Measurements from ENCODE around the gene C20orf202. TPM values are rescaled to one million over a fixed set of nuclear protein-coding genes. Genes with fewer than 3 reads are reported as not detected.
"Not testable (repeated sequence)": the region's sequence is repeated elsewhere in the genome, so short reads cannot be mapped to it uniquely, and the experiment has no call there.

C20orf202 gene
- total RNA-seq, 1 donor from 2014 or later, result not detected

DNA sequence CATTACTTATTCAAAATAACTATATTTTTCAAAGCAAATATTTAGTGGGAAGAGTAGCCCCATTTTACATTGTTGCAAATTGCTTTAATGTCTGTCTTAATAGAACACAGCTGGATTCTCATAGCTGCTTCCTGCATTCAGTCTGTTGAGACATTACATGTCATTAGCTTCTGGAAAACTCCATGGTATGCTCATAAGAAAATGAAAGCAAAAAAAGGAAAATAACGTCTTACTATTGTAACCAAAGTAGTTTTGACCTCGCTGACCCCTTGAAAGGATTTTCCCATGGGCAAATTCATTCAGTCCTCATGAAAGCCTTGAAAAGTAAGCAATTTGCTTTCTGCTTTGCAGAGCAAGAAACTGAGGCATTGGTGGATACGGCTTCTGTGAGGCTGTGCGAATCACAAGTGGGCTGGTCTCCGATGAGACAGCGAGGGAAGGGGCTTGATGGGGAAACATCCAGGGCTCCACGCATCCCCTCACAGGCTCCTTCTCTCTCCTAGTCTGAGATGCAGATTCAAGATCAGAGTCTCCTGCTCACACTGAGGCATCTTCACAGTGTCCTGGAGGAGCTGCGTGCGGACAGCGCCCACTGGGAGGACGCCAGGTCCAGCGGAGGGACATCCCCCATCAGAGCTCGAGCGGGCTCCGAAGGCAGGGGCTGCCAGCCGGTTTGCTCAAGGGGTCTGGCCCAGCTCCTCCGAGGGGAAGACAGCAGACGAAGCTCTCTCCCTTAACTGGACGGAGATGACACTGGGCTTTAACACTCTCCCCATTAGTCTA is 3.3 kb downstream of the C20orf202 start:
- ATAC-seq (no peak), DNase-seq (ENCODE audit: low spot score) (no peak)

DNA sequence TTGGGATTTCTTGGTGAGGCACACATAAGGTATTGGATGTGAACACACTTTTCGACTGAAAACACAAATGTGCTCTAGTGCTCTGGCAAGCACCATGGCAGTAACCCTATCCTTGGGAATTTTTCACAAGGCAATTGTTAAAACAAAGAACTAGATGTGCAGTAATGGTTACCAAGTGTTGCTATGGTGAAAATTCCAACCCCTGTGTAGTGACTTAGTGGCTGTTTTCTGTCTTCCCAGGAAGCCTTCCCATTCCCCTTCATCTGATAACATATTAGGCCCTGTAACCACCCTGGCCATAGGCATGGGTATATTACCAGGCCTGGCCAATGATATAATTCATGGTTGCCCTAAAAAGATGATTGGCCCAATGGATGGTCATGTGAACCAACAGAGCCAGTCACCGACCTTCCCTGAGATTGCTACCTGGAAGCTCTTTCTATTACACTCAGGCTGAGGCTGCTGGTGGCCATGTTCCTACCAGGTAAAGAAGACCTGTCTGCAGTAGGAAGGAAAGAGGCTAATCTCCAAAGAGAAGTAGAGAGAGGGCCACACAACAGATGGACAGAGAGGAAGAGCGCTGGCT is 4.1 kb downstream of the C20orf202 start:
- DNase-seq (ENCODE audit: low spot score), result no peak
- ATAC-seq, result no peak

DNA sequence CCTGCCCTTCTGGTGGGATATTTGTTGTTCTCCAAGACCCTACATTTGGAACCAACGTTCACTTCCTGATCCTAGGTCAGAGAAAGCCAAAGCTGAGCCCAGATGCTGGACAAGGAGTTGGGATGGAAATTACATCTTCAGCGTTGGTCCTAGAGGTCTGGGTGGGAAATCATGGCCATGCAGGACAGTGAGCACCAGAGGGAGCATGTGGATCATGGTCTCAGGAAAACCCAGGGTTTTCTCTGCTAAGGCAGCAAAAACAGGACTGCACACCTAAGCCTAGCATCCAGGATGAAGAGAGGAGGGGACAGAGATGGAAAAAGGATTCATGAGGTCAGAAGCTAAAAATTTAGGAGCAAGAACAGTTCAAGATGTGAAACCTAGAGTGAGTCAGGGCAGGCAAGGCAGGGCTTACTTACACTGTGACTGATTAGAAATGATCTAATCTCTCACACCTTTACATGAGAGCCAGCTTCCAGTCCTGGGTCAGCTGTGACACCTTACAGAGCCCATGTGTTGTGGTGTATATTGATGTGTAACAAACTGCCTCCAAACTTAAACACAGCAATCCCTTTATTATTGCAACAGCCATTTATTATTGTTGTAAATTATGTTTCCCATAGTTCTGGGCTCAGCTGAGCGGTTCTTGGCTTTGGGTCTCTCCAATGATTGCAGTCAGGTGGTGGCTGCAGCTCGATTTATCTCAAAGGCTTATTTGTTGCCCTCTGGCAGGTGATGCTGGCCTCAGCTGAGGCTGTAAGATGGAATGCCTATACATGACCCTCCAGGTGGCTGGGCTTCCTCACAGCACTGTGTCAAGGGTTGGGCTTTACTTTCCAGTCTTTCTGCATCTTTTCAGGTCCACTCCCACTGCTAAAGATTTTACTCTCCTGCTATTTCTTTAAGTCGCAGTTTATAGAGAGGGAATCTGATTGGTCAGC is 6.5 kb downstream of the C20orf202 start:
- ATAC-seq (no peak), DNase-seq (ENCODE audit: low spot score) (no peak)

DNA sequence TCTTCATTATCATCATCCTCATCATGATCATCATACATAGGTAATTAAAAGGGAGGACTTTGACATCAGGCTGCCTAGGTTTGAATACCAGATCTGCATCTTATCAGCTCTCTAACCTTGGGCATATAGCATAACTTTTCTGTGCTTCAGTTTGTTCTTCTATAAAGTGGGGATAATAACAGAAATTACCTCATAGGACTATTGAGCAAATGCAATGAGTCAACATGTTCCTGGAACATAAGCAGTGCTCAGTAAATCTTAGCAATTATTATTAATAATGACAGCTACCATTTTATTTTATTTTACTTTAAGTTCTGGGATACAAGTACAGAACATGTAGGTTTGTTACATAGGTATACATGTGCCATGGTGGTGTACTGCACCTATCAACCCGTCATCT is 7.2 kb downstream of the C20orf202 start:
- no peak for DNase-seq (ENCODE audit: low spot score)
- ATAC-seq, result no peak

GRCh38 chr20:1212023-1212422 is 8.8 kb downstream of the C20orf202 start:
- ATAC-seq, result no peak
- no peak for DNase-seq (ENCODE audit: low spot score)

DNA sequence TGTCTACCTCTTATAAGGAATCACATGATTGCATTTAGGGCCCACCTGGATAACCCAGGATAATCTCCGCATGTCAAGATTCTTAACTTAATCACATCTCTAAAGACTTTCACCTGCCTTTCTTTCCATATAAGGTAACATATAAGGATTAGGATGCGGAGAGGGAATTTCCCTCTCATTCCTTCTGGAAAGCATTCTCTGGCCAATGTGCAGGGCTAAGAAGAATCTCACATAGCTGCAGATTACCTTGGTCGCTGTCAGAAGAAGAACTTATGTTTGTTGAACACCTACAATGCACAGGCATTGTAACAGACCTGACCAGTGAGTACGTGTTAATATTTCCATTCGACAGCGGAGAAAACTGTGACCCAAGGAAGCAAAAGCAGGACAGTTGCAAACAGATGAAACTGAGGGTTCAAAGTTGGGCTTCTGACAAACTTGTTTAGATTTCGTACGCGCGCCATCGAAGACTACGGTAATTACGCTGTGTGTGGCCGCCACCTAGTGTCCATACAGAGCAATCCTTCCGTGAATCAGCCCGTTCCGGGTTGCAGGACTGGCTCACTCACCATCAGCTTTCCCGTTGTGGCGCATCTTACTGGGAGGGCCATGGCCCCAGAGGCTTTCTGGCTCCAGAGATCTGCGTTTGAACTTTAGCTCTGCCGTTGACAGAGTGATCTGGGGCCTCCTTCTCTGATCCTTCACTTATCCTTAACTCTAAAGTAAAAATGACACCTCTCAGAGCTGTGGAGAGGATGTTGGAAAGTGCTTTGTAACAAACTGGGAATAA is 9.5 kb downstream of the C20orf202 start:
- peak; percentile 99 for ATAC-seq

GRCh38 chr20:1214838-1215261 is 11.6 kb downstream of the C20orf202 start:
- DNase-seq (ENCODE audit: low spot score), result no peak
- no peak for ATAC-seq

More for the DNA sequence above, 9.5 kb downstream of the C20orf202 start:
- DNase-seq (ENCODE audit: low spot score), result peak; percentile 64

DNA sequence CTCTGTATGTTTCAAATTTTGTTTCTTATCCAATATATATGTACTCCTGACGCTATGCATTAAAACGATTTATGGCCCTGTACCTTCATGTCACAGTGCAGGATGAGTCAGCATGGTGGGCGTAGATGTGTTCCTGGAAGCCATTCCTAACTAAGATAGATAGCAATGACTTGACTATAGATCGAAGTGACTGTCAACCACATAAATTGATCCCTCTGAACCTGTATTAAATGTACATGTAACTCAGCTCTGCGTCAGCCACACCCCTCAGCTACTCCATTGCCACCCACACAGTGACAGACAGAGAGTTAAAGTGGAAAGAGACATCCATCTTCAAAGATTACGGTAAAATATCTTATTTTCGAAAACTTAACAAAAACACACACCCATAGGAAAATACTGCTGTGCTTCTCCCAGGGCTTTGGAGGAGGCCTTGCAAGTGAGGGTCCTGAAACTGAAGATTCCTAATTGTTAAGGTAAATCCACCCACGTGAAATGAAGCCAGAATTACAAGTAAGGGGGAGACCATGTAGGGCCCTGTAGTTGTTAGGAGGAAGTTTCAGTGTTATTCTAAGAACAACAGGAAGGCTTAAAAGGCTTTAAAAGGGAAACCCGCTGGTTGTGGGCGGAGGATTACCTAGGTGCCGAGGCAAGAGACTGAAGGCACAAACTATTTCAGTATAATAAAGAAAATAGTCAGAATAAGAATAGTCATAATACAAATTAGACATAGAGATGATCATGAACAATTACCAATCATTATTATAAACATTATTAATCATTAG is 12.3 kb downstream of the C20orf202 start:
- DNase-seq (ENCODE audit: low spot score) (no peak), ATAC-seq (no peak)

- not testable (repeated sequence) for ATAC-seq; DNase-seq (ENCODE audit: low spot score)
Measured at GRCh38 chr20:1216527-1217427, 13.5 kb downstream of the C20orf202 start.

GRCh38 chr20:1222750-1223149 is 19.5 kb downstream of the C20orf202 start:
- DNase-seq (ENCODE audit: low spot score); ATAC-seq: not testable (repeated sequence)

- ATAC-seq, result no peak
Measured at GRCh38 chr20:1224205-1224890, 21.1 kb downstream of the C20orf202 start.

GRCh38 chr20:1225263-1225782 is 22.1 kb downstream of the C20orf202 start:
- ATAC-seq, result no peak

More at GRCh38 chr20:1224205-1224890, 21.1 kb downstream of the C20orf202 start:
- no peak for DNase-seq (ENCODE audit: low spot score)

GRCh38 chr20:1225783-1226654 is 22.8 kb downstream of the C20orf202 start, which contains the start of gene RAD21L1:
Gene RAD21L1 (plus strand): TSS chr20:1226044. CDS start chr20:1228454, 2,410 bp downstream.
- peak; percentile 95 for ATAC-seq
- peak; percentile 81 for DNase-seq (ENCODE audit: low spot score)

More at GRCh38 chr20:1225263-1225782, 22.1 kb downstream of the C20orf202 start:
- no peak for DNase-seq (ENCODE audit: low spot score)

DNA sequence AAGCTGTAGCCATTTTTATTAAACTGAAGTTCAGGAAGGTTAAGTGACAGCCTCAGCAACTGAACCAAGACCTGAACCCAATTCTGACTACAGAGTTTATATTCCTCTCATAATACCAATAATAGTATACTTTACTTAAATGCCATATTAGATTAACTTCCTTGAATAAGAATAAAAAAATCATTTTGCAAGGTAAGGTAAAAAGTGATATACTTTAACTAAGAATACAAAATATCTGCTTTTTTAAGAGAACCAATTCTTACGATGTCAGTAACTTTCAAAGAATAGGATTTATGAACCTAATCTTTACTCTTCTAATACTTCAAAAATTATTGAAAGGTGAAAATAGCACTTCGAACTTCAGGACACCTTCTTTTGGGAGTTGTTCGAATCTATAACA is 26.3 kb downstream of the C20orf202 start:
- ATAC-seq (no peak), DNase-seq (ENCODE audit: low spot score) (no peak)

- ATAC-seq (no peak), DNase-seq (ENCODE audit: low spot score) (no peak)
Measured at GRCh38 chr20:1232286-1233111, 29.2 kb downstream of the C20orf202 start.

DNA sequence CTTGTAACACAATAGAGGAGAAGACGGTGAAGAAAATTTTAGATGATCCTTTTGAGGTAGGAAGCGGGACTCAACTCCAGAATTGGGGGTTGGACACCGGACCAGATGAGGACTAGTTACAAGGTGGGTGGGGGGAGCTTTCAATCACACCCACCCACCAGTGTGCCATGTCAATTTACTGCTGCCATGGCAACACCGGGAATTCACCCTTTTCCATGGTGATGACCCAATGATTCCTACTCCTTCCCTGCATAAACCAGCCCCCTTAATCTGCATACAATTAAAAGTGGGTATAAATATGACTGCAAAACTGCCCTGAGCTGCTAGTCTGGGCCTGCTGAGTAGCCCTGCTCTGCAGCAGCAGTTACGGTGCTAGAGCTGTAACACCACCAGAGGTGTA is 37.3 kb downstream of the C20orf202 start:
- ATAC-seq (no peak), DNase-seq (ENCODE audit: low spot score) (no peak)
